B cell (primary cell): ENCODE data around the gene SLC7A11.

Source experiments
- EZH2 ChIP-seq: IDR thresholded peaks from 2 replicates; pipeline ENCODE4 v1.6.1; 2012; ENCODE audit warnings: borderline replicate concordance, low read depth, mild to moderate bottlenecking, moderate library complexity, low read length; ENCODE audit not compliant: insufficient read depth, poor library complexity, severe bottlenecking
- TF ChIP-seq, protein P1 (sequence below): fragments of 200-600 bp; IDR thresholded peaks from one replicate; pipeline ENCODE4 v1.8.0; 2022; ENCODE audit warnings: antibody characterized with exemption, mild to moderate bottlenecking

DNA sequence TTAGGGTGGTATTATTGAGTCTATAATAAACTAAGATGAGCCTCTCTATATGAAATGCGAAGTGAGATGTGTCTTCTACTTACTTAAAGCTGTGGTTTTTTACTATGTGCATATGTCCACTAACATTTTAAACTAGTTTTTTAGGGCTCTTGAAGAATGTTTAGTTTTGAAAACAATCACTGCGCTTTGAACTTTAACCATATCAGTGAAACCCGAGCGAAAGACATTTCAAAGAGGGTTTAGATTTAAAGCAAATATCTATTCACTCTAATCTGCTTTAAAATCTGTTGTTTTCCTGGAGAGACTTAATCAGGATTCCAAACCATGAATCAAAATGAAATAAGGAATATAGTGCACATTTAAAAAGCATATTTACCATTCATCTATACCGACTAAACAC lies 24.8 kb upstream of the SLC7A11 start:
- TF ChIP-seq, protein P1, sequence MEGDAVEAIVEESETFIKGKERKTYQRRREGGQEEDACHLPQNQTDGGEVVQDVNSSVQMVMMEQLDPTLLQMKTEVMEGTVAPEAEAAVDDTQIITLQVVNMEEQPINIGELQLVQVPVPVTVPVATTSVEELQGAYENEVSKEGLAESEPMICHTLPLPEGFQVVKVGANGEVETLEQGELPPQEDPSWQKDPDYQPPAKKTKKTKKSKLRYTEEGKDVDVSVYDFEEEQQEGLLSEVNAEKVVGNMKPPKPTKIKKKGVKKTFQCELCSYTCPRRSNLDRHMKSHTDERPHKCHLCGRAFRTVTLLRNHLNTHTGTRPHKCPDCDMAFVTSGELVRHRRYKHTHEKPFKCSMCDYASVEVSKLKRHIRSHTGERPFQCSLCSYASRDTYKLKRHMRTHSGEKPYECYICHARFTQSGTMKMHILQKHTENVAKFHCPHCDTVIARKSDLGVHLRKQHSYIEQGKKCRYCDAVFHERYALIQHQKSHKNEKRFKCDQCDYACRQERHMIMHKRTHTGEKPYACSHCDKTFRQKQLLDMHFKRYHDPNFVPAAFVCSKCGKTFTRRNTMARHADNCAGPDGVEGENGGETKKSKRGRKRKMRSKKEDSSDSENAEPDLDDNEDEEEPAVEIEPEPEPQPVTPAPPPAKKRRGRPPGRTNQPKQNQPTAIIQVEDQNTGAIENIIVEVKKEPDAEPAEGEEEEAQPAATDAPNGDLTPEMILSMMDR, result no peak
- no peak for TF ChIP-seq EZH2
